ENCODE results near the gene MELK.
"Not testable (repeated sequence)": the region's sequence is repeated elsewhere in the genome, so short reads cannot be mapped to it uniquely, and the experiment has no call there.

MELK gene

DNA sequence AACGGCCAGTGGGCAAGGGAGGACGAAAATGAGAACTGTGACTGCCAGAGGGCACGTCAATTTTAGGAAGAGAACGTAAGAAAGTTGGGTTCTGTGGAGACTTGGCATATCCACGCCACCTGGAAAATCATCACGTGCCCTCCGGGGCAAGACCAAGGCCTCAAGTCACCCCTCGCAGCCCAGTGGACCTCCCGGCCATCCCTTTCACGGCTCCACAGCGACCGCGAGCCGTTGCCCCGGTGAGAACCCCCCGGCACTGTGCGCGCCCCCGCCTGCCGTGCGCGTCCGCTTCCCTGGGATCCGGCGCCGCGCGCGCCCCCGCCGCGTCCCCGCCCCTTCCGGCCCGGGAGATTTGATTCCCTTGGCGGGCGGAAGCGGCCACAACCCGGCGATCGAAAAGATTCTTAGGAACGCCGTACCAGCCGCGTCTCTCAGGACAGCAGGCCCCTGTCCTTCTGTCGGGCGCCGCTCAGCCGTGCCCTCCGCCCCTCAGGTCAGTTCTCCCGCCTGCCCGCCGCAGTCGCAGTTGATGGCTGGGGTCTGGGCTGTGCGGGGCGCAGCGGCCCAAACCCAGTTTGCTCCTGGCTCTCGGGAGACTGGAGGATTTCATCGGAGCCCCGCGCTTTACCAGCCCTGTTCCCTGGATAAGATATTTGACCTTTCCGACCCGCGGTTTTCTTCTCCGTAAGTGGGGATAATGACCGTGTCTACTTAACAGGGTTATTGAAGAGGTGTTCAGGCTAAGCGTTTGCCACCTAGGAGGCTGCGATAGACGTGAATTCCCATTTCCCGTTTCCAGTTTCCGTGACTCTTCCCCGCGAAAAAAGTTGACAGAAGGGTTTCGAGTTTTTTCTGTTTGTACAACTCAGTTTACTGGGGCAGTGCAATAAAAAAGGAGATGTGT, at the start of gene MELK:
TSS of gene MELK (plus strand) at position 381 of the 904 bp plus-strand sequence. CDS start 8,787 bp downstream, outside the sequence.
- TF ChIP-seq, protein P1, sequence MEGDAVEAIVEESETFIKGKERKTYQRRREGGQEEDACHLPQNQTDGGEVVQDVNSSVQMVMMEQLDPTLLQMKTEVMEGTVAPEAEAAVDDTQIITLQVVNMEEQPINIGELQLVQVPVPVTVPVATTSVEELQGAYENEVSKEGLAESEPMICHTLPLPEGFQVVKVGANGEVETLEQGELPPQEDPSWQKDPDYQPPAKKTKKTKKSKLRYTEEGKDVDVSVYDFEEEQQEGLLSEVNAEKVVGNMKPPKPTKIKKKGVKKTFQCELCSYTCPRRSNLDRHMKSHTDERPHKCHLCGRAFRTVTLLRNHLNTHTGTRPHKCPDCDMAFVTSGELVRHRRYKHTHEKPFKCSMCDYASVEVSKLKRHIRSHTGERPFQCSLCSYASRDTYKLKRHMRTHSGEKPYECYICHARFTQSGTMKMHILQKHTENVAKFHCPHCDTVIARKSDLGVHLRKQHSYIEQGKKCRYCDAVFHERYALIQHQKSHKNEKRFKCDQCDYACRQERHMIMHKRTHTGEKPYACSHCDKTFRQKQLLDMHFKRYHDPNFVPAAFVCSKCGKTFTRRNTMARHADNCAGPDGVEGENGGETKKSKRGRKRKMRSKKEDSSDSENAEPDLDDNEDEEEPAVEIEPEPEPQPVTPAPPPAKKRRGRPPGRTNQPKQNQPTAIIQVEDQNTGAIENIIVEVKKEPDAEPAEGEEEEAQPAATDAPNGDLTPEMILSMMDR (conservative IDR thresholded peaks at IDR 0.05): no peak

DNA sequence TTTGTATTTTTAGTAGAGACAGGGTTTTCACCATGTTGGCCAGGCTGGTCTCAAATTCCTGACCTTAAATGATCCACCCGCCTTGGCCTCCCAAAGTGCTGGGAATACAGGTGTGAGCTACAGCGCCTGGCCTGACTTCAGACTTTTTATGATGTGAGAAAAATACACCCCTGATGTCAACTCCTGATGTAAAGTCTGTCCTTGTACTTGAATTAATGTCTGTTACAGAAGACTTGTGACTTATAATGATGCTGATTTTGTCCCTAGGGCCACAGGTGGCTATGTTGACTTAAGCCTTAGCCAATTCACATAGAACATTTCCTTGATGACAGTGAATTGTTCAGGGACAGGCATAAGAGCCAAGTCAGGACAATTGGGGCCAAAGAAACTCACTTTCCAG, 42.5 kb upstream of the MELK start:
- H3K27ac ChIP-seq: peak overlapping the region; percentile 4; the same call in 1 of the 2 replicates
- TF ChIP-seq, protein P1 (conservative IDR thresholded peaks at IDR 0.05): no peak

More for the DNA sequence above, at the start of gene MELK:
- peak within 1 kb of the TSS; percentile 72 for H3K27ac ChIP-seq

DNA sequence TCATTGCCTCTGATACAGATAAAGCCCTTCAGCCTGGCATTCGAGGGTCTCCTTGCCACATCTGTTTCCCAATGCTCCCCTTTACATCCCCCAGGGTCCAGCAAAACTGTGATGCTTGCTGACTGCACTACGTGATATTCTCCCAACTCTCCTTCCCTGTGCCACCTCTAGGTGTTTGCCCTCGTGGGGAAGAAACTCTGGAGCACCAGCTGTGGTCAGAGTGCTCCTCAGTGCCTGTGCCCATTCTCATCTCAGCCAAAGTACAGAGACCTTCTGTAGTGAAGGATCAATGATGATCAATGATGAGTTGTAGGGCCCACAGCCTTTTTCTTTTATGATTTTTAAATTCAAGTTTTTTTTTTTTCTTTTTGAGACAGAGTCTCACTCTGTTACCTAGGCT, 40.3 kb upstream of the MELK start:
- TF ChIP-seq, protein P1 (conservative IDR thresholded peaks at IDR 0.05): no peak
- no peak overlapping the region for H3K27ac ChIP-seq

DNA sequence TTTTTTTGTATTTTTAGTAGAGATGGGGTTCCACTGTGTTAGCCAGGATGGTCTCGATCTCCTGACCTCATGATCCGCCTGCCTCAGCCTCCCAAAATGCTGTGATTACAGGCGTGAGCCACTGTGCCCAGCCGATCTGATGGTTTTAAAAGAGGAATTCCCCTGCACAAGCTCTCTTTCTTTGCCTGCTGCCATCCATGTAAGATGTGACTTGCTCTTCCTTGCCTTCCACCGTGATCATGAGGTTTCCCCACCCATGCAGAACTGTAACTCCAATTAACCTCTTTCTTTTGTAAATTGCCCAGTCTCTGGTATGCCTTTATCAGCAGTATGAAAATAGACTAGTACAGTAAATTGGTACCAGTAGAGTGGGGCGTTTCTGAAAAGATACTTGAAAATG, 39.0 kb upstream of the MELK start:
- H3K27ac ChIP-seq: not testable (repeated sequence)

DNA sequence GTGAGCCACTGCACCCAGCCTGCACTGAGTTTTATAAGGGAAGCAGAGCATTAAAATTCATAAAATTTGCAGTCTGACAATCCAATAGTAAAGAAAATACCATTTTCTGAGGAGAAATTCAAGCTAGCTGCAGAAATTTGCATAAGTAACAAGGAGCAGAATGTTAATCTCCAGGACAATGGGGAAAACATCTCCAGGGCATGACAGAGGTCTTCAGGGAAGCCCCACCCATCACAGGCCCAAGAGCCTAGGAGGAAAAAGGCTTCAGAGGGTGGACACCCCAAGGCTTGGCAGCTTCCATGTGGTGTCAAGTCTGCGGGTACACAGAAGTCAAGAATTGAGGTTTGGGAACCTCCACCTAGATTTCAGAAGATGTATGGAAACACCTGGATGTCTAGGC, 37.6 kb upstream of the MELK start:
- TF ChIP-seq, protein P1 (conservative IDR thresholded peaks at IDR 0.05): no peak
- no peak overlapping the region for H3K27ac ChIP-seq

DNA sequence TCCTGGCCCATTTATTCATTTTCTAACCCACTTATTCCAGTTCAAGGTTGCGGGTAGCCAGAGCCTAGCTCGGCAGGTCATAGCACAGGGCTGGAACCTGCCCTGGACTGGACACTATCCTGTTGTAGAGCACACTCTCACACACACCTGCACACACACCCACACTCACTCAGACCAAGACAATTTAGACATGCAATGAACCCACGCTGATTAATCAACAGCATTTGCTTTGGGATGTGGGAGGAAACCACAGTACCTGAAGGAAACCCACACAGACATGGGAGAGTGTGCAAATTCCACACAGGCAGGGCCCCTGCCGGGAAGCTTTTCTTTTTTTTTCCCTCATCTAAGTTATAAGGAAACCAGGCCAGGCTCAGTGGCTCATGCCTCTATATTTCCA, 34.8 kb upstream of the MELK start:
- H3K27ac ChIP-seq: no peak overlapping the region
- TF ChIP-seq, protein P1 (conservative IDR thresholded peaks at IDR 0.05): no peak

DNA sequence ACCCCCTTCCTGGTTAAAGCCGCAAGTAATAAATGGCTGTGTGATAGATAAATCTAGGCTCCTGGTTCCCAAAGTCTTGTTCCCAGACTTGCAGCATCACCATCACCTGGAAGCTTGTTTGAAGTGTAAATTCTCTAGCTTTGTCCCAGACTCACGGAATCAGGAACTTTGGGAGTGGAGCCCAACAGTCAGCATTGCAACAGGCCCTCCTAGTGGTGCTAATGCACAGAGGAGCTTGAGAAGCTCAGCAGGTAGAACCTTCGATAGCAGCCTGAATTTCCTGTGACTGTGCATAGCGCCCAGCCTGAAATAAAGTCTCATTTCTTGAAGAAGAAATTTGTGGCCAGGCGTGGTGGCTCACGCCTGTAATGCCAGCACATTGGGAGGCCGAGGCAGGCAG, 30.3 kb upstream of the MELK start:
- no peak overlapping the region for H3K27ac ChIP-seq
- TF ChIP-seq, protein P1 (conservative IDR thresholded peaks at IDR 0.05): no peak

DNA sequence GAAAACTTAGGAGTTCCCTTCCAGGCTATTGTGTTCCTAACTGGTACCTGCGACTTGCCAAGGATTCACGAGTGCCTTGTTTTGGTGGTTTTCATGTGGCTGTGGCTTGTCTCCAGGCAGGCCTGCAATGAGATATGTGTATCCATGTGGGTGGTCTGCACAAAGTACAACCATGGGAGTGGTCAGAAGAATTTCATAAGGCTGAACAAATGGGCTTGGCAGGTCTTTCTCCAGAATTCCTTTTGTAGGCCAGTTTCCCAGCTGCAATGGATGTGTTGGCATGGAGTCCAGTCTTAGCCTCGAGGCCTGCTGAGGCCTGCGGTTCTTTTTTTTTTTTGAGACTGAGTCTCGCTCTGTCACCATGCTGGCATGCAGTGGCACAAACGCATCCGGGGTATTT, 28.8 kb upstream of the MELK start:
- TF ChIP-seq, protein P1 (conservative IDR thresholded peaks at IDR 0.05): no peak

More for the DNA sequence above, 28.8 kb upstream of the MELK start:
- no peak overlapping the region for H3K27ac ChIP-seq
